Measurements from ENCODE around the gene TAF6L.
"Not testable (repeated sequence)": the region's sequence is repeated elsewhere in the genome, so short reads cannot be mapped to it uniquely, and the experiment has no call there.

Gene TAF6L, protein sequence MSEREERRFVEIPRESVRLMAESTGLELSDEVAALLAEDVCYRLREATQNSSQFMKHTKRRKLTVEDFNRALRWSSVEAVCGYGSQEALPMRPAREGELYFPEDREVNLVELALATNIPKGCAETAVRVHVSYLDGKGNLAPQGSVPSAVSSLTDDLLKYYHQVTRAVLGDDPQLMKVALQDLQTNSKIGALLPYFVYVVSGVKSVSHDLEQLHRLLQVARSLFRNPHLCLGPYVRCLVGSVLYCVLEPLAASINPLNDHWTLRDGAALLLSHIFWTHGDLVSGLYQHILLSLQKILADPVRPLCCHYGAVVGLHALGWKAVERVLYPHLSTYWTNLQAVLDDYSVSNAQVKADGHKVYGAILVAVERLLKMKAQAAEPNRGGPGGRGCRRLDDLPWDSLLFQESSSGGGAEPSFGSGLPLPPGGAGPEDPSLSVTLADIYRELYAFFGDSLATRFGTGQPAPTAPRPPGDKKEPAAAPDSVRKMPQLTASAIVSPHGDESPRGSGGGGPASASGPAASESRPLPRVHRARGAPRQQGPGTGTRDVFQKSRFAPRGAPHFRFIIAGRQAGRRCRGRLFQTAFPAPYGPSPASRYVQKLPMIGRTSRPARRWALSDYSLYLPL

DNA sequence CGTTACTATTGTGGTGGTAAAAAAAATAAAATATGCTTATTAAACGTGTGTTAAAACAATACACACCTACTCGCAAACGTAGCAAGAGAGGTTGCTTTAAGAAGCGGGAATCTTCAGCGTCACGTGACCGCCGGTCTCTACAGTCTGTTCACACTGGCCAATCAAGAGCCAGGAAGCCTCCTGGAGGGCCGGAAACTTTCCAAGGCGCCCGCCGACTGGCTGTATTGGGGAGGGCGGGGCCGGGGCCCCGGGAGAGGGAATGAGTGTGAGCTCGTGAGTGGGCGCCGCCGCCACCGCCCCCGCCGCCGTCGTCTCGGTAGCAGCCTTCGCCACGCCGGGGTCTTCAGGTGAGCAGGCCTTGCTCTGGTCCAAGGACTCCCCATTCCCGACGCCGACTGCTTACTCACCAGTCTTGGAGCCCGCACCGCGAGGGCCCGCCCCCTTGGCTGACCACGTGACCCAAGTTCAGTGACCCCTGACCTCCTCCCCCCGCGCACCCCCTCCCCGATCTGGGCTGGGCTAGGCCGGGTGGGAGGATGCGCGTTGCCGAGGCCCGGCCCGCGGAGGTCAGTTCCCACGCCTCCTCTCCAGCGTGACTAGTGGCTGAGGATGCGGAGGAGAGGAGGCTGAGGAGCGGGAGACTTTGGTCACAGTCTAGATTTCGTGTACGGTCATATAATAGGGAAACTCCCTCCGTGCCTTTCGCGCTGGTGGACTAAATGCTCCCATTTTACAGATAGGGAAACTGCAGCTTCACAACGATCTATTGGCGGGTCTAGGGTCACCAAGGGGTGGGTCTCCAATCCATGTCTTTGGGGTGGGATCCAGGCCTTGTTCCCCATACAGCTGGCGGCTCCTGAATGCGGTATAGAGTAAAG is at the start of gene TAF6L:
Gene TAF6L (plus strand): TSS at position 253 of the 878 bp plus-strand sequence. CDS start 4,388 bp downstream, outside the sequence.
- DNase-seq (ENCODE audit: low read depth): peak; percentile 94

DNA sequence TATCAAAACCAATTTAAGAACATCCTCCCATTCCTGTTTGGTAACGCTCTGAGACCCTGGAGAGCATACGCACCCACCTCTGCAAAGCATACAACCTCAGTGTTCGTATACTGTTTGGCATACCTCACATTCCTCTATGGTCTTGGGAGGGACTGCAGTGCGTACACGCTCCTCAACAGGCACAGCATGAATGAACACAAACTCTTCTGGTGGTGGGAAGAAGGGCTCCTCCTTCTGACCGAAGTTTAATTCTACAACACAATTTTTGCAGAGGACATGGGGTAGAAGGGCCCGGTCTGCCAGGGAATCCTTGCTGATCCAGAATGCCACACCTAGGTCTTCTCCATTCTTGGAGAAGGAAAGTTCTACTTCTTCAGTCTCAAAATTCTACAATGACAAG is 49.2 kb upstream of the TAF6L start:
- DNase-seq (ENCODE audit: low read depth): peak; percentile 21

DNA sequence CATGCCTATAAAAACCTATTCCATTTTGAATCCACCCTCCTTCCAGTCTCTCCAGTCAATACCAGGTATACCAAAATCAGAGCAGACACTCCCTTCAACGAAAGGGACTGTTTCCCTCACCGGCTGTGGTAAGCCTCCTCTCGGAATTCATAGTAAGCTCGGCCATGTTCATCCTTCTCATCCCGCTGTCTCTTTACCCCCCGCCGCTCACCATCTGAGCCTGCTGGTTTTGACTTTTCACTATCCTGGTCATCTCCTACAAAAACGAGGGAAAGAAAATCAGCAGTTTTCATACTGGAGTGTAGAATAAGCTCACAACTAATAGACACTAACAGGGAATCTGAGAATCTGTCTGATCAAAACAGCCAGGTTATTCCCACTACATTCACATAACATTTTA is 47.0 kb upstream of the TAF6L start:
- DNase-seq (ENCODE audit: low read depth): no peak

DNA sequence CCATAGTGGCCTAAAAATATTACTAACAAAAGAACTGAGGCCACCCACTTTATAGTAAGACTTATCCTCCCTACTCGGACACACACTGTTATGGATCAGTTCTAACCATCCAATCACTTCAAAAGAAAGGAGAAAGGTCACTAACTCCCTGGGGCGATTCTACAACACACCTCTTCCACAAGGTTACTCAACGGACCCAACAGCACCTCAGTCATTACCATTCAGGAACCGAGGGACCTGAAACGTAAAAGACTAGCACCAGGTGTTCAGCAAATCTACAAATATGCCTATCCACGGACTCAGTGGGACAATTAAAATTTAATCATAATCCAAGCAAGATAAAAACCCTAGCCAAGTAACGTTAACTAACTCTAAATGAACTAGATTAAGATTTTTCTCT is 45.5 kb upstream of the TAF6L start:
- DNase-seq (ENCODE audit: low read depth): no peak

DNA sequence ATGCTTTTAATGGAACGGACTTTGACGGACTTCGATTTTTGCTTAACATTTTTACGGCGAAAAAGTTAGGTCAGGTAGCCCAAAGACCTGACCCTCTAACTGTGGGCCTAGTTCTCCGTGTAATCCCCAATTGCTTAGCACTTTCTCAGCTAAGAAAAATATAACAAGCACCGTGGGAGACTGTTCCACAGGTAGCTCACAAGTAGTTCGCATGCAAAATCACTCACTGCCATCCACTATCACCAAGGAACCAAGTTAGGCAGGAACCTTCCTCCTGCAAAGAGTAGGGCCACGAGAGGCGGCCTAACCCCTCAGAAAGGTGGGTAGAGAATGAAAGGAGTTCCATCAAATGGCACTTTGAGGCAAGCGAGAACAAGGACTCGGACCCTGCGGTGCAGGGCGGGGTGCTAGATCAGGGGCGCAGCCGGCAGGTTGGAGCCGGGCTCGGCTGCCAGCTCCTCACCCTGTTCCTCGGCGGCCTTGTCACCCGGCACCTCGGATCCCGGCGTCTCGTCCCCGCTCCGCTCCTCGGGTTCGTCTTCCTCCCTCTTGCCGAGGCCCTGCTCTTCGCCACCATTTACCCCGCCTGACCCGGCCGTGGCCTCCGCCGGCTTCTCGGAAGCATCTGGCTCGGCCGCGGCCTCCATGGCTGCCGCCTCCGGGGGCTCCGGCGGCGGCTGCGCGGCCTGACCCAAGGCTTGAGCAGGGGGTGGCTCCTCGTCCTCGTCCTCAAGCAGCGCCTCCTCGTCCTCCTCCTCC is 44.9 kb upstream of the TAF6L start:
- no peak for DNase-seq (ENCODE audit: low read depth)

DNA sequence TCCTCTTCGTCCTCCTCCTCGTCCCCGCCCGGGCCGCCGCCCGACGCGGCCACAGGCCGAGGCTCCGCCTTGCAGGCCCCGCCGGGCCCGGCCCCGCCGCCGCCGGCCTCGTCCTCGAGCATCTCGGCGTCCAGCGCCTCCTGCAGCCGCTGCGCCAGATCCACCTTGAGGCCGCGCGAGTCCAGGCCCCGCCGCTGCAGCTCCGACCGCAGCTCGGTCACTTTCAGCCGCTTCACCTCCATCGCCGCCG is 44.4 kb upstream of the TAF6L start:
- no peak for DNase-seq (ENCODE audit: low read depth)

DNA sequence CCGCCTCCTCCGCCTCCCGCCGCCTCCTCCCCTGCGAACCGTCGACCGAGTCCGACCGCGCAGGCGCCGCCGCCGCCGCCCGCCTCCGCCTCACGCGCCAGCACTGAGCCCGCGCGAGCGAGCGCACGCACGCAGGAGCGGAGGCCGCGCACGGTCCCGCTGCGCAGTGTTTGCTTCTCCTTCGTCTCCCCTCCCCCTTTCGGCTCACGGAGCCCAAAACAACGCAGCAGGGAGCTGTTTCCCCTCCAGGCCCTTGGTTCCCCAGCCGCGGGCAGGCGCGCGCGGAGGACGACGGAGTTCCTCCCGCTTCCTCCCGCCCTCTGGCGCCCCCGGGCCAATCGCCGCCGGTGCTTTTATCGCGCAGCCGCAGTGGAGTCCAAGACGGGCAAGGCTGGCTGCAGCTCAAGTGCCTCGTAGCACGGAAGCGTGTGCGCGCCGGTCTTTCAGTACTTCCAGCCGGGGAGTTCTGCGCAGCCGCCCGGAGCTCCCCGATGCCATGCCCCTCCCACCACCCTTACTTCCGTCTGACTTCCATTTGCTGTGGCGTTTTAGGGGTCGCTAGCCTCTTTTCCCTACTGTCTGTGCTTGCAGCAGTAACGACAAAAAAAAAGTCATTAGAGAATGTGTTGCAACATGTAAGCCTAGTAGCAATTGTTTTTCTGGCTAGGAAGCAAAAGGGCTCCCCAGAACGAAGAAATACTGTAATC is 43.9 kb upstream of the TAF6L start, which contains the start of gene HNRNPUL2:
Gene HNRNPUL2 (minus strand): TSS at position 293 of the 707 bp plus-strand sequence. CDS start 301 bp downstream, outside the sequence.
- DNase-seq (ENCODE audit: low read depth): peak; percentile 99

DNA sequence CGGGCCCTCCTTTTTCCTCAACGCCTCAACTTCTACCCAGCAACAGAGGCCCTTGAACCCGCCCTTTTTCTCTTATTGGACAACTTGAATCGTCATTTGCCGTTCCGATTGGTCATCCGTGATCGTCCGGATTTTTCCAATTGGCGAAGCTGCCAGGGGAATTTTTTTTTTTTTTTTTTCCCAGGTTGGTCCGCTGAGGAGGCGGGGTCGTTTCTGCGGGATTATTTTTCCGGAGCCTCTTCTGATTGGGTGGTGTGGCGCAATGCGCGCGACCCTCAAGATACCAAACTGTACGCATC is 43.4 kb upstream of the TAF6L start:
- peak; percentile 95 for DNase-seq (ENCODE audit: low read depth)

DNA sequence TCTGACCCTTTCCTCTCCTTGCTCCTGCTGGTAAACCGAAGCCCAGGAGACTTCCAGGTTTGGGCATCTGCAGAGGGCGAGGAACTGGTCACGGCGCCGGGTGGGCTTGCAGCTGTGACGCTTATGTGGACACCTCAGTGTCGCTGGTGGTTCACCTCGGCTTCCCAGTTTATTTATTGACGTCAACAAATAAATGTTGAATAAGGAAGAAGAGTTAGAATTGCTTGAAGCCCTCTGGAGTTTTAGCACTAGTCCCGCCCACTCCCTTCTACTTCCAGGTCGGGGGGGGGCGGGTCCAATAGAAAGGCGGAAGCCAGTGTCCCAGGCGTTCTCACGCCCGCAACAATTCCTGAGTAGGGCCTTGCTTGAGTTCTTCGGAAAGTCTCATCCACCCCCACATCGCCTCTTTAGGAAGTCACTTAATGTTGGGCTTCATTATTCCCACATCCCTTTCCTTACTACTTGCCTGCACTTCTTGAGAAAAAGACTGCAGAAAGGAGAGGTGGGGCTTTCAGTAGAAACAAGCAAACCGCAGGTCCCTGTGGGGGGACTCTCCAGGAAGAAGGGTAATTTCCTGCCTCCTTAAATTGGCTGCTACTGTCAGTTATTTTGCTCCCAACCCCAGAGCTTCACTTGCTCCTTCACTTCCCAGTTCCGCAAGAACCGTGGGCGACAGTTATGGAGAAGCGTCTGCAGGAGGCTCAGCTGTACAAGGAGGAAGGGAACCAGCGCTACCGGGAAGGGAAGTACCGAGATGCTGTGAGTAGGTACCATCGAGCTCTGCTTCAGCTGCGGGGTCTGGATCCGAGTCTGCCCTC is 42.8 kb upstream of the TAF6L start, which contains the start of gene TTC9C:
Gene TTC9C (plus strand): TSS at position 316 of the 818 bp plus-strand sequence. CDS start 363 bp downstream, at position 679.
- DNase-seq (ENCODE audit: low read depth): peak; percentile 82

DNA sequence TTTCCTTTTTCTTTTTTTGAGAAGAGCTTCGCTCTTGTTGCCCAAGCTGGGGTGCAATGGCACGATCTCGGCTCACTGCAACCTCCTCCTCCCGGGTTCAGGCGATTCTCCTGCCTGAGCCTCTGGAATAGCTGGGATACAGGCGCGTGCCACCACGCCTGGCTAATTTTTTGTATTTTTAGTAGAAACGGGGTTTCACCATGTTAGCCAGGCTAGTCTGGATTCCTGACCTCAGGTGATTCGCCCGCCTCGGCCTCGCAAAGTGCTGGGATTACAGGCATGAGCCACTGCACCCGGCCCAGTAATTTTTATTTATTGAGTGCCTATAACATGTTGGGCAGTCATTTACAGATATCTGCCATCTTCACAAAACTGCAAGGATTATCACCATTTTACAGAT is 41.1 kb upstream of the TAF6L start:
- DNase-seq (ENCODE audit: low read depth): not testable (repeated sequence)

DNA sequence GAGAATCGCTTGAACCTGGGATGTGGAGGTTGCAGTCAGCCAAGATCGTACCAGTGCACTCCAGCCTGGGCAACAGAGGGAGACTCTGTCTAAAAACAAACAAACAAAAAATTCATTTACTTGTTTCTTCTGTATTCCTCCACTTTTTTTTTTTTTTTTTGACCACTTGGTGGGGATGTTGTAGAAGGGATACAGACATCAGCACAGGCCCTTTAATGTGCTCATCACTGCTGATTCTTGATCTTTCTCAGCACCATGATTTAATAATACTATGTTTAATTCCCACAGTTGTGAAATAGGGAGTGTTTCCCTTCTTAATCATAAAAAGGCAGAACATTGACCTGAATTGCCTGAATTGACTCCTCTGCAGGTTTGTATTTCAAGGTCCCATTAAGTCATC is 38.4 kb upstream of the TAF6L start:
- peak; percentile 64 for DNase-seq (ENCODE audit: low read depth)

DNA sequence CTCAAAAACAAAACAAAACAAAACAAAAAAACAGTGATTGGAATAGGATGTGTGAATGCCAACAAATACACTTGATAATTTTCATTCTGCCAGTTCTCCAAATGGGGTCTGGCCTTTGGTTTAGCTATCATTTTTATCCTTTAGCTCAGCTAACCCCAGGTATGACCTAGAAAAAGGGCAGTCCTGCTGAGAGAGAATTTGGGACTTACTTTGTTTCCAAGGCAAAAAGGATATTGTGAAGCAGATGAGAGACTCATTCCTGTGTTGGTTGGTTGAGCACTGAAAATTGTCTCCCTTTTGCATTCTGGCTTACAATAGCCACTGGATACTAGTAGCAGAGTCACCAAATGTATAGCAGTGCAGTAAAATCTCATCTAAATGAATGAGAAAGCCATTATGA is 34.0 kb upstream of the TAF6L start:
- no peak for DNase-seq (ENCODE audit: low read depth)

DNA sequence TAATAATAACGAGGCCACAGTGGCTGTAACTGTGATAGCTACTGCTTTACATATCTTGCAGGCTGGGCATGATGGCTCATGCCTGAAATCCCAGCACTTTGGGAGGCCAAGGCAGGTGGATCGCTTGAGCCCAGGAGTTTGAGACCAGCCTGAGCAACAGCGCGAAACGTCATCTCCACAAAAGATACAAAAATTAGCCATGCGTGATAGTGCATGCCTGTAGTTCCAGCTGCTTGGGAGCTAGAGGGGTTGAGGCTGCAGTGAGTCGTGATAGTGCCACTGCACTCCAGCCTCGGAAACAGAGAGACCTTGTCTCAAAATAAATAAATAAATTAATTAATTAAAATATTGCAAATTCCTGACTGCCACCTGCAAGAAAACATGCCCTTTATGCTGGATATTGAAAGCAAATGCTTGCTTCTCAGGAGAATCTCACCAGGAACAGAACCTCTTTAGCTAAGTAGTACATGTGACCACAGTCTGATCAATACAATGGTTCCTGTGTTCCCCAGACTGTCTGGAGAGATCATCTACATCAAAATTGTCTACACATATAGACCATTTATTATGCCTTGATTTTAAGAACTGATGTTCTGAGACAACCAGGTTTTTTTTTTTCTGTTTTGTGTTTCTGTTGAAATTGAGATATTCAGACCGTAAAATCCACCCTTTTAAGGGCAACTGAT is 23.6 kb upstream of the TAF6L start:
- no peak for DNase-seq (ENCODE audit: low read depth)

DNA sequence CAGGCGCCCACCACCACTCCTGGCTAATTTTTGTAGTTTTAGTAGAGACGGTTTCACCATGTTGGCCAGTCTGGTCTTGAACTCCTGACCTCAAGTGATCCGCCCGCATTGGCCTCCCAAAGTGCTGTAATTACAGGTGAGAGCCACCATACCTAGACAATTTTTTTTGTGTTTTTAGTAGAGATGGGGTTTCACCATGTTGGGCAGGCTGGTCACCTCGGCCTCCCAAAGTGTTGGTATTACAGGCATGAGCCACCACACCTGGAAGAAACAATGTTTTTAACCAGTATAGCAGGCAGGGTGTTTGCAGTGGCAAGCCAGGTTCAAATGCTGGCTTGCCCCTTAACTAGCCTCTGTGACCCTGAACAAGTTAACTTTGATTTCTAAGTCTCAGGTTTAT is 21.3 kb upstream of the TAF6L start:
- not testable (repeated sequence) for DNase-seq (ENCODE audit: low read depth)

DNA sequence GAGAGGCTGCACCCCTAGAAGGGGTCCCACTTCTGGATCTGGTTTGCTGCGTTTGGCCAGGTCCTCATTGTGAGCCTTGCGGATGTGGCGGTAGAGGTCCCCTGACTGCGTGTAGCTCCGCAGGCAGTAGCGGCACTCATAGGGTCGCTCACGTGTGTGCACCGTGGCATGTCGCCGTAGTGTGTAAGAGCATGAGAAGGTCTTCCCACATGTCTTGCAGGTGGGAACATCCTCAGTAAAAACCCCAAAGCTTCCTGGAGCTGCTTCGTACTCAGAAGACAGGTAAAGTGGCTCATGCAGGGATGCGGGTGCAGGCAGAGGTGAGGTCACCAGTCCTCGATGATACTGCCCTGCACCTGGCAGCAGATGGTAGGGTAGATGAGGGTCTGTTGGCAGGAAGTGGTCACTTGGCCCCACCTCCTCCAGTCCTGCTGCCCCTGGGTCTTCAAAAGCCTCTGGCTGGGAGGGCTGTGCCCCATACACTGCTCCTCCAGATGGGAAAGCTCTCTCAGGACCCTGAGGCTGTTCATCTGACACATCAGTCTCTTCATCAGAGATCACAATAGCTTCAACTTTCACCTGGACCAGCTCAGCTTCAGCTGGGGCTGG is 18.9 kb upstream of the TAF6L start:
- no peak for DNase-seq (ENCODE audit: low read depth)

DNA sequence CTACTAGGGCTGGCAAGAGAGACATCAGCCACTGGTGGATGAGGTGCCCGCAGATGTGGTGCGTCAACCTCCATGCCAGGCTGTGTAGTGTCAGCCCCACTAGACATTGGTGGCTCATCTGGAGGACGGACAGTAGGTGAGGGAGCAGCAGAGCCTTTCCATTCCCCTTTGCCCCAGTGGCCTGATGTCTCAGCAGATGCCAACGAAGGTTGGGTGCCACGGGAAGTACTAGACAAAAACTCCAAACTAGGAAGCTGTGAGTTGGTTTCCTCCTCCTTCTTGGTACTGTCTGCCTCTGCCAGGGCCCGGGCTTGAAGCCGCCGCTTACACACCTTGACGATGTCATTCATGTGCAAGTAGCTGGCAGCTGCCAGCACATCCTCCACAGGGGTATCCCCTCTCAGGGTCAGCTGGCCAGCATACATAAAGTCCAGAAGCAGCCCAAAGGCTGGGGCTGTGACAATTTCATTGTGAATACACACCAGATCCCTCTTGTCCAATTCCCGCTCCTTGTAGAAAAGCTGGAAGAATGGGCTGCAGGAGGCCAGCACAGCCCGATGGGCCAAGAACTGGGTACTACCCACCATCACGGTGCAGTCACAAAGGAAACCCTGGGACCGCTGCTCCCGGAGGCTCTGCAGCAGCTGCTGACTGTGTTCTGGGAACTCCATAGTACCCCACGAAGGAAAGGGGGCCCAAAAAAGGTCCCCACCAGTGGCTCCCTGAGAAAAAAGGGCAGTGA is 18.0 kb upstream of the TAF6L start:
- DNase-seq (ENCODE audit: low read depth): no peak

DNA sequence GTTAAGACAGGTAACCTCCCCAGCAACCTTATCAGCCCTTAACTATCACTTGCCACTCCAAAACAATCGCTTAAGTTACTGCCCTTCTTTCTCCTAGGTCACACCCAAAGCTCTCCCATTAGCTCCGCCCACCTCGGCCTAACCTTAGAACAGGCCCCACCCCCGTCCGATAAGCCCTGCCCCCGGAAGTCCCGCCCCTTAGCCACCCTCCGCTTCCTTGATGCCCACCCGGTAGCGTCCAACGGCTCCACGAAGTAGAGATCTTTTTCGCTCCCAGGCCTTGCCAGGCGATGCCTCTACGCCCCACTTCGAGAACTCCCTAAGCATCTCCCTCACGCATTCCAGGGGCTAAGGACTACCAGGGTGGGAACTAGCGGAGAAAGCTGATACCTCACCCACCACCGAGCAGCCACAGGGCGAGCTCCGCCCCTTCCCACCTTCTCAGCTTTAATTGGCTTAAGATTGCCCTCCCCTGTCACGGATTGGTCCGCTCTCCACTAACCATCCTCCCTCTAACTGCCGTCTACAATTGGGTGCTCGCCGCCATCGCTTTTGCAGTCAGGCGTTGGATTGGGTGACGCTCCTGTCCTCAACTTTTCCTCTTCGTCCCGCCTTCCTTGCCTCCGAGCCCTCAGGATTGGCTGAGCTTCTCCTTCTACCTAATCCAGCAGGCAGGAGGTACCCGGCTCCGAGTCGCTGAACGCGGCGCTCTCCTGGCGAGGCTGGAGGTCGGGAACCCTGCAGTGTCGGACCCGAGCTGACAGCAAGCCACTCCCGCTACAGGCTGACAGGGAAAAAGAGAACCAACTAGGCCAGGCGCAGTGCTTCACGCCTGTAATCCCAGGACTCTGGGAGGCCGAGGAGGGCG is 17.2 kb upstream of the TAF6L start, which contains the start of gene ZBTB3:
Gene ZBTB3 (minus strand): TSS at position 425 of the 868 bp plus-strand sequence. CDS start 496 bp downstream, outside the sequence.
- peak; percentile 99 for DNase-seq (ENCODE audit: low read depth)

Measured in fibroblast of gingiva (primary cell).